Stimulated activated CD4-positive, alpha-beta T cell treated with anti-CD3 and anti-CD28 coated beads, TNF-alpha, amount 100 ng/mL, for 24 hours (primary cell): ENCODE measurements around the gene LRGUK.
"Not testable (repeated sequence)": the region's sequence is repeated elsewhere in the genome, so short reads cannot be mapped to it uniquely, and the experiment has no call there.

Source experiments
- DNase-seq, 3 experiments: peaks; one replicate each; pipeline ENCODE4 v3.0.0-alpha.2; 2020; ENCODE audit warnings: low read depth in 3 of 3

The LRGUK gene, protein sequence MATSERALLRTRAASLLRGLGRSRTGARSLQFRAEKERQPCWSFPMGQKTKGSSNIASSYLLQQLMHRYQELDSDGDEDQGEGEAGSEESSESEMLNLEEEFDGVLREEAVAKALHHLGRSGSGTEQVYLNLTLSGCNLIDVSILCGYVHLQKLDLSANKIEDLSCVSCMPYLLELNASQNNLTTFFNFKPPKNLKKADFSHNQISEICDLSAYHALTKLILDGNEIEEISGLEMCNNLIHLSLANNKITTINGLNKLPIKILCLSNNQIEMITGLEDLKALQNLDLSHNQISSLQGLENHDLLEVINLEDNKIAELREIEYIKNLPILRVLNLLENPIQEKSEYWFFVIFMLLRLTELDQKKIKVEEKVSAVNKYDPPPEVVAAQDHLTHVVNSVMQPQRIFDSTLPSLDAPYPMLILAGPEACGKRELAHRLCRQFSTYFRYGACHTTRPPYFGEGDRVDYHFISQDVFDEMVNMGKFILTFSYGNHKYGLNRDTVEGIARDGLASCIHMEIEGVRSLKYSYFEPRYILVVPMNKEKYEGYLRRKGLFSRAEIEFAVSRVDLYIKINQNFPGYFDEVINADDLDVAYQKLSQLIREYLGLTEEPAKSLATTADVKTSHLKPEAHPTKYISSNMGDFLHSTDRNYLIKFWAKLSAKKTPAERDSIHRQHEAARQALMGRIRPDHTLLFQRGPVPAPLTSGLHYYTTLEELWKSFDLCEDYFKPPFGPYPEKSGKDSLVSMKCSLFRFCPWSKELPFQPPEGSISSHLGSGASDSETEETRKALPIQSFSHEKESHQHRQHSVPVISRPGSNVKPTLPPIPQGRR

GRCh38 chr7:134126966-134127848 lies at the start of gene LRGUK:
LRGUK (plus strand) TSS chr7:134127340; CDS start chr7:134127368, 28 bp downstream.
- peak; percentile 53 to 70 (median 61) for DNase-seq

- not testable (repeated sequence) for DNase-seq
Measured at GRCh38 chr7:134077560-134077959, 49.6 kb upstream of the LRGUK start.

GRCh38 chr7:134078991-134079390 lies 48.1 kb upstream of the LRGUK start:
- no peak for DNase-seq

- DNase-seq, result no peak
Measured at GRCh38 chr7:134081695-134082094, 45.4 kb upstream of the LRGUK start.

DNA sequence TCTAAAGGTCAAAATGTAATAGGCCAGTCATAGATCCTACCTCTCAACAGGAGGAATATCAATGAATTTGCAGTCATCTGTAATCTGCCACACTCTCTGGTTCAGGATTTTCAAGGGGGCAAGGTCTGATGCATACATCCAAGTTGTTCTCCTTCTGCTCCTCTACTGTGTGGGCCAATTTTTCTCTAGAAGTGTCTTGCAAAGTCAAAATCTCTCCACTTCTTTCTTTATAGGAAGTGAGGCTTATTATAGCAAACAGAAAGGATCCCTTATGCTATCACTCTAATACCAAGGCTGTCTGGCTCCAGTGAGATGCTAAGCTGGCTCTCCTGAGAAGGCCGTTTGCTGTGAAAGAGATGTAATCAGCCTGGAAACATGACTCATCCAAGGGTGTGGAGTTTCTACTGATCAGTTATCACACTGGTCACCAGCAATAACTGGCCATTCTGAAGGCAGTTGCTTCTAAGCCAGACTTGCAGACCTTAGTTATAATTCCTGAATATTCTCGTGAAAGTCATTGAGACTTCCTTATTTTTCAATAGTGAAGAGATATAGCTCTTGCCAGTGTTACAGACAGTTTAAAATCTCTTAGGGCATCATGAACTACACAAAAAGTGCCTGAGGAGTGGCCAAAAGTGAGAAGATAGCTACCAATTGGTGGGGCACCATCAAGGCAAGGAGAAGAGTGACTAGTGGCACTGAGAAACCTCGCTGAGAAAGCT lies 43.2 kb upstream of the LRGUK start:
- DNase-seq, result no peak

GRCh38 chr7:134084488-134085144 lies 42.5 kb upstream of the LRGUK start:
- DNase-seq, result no peak

- DNase-seq, result no peak
Measured at GRCh38 chr7:134085311-134085710, 41.8 kb upstream of the LRGUK start.

DNA sequence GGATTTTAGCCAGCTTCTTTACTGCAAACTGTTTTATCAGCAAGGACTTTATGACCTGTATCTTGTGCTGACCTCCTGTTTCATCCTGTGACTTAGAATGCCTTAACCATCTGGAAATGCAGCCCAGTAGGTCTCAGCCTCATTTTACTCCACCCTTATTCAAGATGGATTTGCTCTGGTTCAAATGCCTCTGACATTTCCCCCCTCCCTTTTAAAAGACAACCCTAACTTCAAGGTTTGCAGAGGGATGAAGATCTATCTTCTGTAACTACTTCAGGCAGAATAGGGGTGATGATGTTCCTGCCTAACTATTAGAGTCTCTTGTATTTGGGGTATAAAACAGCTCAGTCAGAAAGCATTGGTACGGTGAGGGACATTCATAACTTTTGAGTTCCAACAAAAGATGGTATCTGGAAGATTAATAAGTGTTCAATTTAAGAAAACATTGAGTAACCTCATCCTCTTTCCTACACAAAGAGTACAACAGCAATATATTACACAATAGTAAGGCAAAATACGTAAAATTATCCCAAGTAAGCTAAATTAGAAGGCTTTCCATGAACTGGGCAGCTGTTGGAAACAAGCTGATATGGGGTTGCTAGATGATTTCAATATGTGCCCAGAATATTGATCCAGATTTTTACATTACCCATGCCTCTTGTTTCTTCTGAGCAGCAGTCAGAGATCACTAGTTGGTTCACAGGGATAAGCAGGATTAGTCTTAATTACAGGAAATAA lies 40.0 kb upstream of the LRGUK start:
- DNase-seq, result no peak

GRCh38 chr7:134088199-134088598 lies 38.9 kb upstream of the LRGUK start:
- DNase-seq, result no peak

DNA sequence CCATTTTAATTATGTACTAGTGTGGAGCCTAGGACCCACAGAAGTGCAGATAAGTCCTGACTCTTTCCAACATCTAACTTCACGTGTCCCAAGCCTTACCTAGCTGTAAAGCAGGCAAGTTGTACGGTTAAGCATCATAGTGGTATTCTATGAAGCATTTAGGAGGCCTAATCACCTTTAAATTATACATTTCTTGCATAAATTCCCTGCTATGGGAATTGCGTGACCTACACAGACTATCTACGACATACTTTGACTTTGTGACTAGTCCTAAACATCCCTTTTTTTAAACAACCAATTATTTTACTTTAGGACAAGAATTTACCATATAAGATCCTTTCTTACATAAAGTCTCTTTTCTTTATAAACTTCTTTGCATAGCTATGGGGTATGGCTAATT lies 37.7 kb upstream of the LRGUK start:
- DNase-seq, result no peak

DNA sequence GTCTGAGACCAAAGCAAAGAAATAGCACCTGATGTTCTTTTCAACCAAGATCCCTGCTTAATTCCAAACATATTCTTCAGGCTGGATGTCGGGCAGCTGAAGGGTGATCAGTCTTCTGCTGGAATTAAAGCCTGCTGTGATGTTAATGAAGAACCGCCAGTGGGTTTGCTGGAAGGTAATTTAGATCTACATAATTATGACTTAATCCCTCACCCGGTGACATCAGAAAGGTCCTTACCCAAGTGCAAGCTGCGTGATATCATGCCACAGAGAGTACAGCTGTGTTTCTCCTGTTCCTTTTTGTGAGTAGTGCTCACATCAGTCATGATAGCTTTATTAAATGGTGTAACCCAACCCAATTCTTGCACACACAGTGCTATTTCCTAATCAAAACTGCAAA lies 29.1 kb upstream of the LRGUK start:
- no peak for DNase-seq

GRCh38 chr7:134101716-134102115 lies 25.4 kb upstream of the LRGUK start:
- no peak for DNase-seq

- no peak for DNase-seq
Measured at GRCh38 chr7:134104166-134104565, 23.0 kb upstream of the LRGUK start.

DNA sequence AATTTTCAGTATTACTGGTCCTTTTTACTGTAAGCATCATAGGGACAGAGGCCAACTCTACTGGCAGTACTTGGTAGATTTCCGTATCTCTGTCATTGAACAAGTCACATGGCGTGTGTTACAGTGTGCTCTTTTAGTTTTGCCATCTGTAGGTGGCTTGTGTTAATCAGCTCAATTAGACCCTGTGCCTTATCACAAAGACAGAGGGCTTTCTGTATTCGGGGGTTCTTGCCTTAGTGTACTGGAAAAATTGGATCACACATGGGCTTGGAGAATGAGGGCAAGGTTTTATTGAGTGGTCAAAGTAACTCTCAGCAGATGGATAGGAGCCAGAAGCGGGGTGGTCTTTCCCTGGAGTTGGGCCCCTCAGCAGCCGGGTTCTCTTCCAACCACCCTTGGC lies 21.3 kb upstream of the LRGUK start:
- DNase-seq, result no peak

GRCh38 chr7:134108802-134109201 lies 18.3 kb upstream of the LRGUK start:
- DNase-seq, result no peak

DNA sequence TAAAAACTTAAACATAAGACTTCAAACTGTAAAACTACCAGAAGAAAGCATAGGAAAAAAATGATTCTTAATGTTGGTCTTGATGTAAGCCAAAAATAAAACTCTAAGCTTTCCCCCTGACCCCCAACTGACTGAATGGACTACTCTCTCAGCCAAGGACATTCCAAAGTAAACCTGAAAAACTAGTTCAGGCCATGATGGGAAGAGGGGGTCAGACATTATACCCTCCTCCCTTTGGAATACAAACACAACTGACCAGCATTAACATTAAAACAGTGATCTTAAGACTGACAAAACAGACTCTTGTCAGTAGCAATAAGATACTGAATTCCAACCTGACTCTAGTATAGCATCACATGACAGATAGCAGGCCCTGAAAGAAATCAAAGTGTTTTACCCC lies 13.5 kb upstream of the LRGUK start:
- no peak for DNase-seq

DNA sequence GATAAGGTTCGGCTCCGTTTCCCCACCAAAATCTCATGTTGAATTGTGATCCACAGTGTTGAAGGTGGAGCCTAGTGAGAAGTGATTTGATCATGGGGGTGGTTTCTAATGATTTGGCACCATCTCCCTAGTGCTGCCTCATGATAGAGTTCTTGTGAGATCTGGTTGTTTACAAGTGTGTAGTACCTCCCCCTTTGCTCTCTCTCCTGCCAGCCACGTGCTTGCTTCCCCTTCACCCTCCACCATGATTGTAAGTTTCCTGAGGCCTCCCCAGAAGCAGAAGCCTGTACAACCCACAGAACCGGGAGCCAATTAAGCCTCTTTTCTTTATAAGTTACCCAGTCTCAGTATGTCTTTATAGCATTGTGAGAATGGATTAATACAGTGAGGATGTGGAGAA lies 12.1 kb upstream of the LRGUK start:
- DNase-seq, result no peak

DNA sequence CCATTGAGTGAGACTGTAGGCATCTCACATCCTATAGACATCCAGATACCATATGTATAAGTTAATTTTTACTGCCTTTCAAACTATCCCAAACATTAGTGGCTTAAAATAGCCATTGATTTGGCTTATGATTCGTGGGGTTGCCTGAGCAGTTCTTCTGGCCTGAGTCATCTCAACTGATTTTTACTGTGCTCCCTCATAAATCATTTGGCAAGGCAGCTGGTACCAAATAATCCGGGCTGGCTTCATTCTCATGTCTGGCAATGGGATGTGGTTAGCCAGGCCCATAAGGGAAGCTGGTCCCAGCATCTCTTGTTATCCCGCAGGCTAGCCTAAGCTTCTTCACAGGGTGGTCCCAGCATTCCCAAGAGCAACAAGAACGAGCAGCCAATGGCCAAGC lies 6.7 kb upstream of the LRGUK start:
- DNase-seq, result no peak

DNA sequence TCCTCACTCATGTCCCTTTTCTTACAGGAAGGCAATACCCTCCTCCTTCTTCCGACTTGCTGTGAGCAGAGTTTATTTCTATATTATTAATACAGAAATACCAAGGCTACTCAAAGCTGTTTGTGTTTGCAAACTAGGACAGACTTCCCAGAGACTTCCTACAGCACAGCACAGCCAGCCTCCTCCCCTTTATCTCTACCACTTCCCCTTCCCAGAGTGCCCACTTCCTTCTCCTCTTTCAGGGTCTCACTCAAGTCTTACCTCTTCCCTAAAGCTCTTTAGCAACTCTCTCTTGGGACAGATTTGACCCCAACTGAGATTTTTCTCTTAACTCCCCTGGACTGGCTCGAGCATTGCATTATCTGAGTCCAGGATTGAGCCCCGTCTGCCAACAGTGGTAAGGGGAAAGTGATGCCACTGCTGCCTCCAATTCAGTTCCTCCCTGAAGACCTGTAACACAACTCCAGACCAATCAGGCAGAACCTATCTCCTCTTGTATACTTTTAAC lies 5.5 kb upstream of the LRGUK start:
- DNase-seq, result no peak

DNA sequence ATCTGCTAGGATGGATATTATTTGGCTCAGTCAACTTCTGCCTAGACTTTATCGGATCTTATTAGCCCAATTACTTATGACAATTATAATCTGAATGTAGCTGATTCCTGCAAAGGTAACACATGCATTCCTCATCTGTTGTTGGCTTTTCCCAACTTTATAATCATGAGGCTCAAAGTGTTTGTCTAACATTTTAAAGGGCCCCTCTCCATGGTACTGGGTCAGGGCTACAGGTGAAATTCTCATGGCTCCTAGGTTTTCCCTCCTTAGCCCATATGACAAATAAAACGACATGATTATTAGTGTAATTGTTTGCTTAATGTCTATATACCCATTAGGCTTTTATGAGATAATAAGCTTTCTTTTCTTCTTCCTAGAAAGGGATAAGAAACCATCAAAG lies 4.2 kb upstream of the LRGUK start:
- no peak for DNase-seq
